GM12865 (cell line): ENCODE measurements around the gene BMX.

Experiments used
- DNase-seq: peaks from one replicate; pipeline ENCODE4 v3.0.0; 2010; ENCODE audit warnings: low read depth
- H3K4me3 ChIP-seq: 2 replicates; pipeline ENCODE4 v1.5.1; 2011; ENCODE audit warnings: mild to moderate bottlenecking, low read depth, low read length, control low read depth
- TF ChIP-seq, protein P1 (sequence below): IDR thresholded peaks from 2 replicates; pipeline ENCODE4 v1.5.1; 2011; ENCODE audit warnings: low read length, control low read depth, low read depth, inconsistent platforms; ENCODE audit not compliant: insufficient read depth; ENCODE audit errors: missing control alignments

Gene BMX

DNA sequence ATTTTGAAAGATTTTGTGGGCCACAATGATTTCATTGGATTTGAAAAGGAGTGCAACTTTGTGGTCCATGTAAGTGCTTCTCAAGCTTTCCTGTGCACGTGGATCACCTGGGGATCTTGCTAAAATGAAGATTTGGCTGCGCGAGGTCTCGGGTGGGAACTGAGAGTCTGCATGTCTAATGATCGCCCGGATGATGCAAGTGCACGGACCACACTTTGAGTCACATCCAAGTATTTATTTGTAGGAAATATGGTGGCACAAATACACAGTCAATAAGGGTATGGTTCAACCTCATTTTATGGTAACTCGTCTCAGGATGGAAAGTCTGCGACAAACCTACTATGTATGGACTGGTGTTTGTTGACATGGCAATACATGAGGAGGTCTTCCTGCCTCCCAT is 899 bp downstream of the BMX start:
- no peak for DNase-seq
- H3K4me3 ChIP-seq: no peak overlapping the region
- TF ChIP-seq, protein P1, sequence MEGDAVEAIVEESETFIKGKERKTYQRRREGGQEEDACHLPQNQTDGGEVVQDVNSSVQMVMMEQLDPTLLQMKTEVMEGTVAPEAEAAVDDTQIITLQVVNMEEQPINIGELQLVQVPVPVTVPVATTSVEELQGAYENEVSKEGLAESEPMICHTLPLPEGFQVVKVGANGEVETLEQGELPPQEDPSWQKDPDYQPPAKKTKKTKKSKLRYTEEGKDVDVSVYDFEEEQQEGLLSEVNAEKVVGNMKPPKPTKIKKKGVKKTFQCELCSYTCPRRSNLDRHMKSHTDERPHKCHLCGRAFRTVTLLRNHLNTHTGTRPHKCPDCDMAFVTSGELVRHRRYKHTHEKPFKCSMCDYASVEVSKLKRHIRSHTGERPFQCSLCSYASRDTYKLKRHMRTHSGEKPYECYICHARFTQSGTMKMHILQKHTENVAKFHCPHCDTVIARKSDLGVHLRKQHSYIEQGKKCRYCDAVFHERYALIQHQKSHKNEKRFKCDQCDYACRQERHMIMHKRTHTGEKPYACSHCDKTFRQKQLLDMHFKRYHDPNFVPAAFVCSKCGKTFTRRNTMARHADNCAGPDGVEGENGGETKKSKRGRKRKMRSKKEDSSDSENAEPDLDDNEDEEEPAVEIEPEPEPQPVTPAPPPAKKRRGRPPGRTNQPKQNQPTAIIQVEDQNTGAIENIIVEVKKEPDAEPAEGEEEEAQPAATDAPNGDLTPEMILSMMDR: no peak

DNA sequence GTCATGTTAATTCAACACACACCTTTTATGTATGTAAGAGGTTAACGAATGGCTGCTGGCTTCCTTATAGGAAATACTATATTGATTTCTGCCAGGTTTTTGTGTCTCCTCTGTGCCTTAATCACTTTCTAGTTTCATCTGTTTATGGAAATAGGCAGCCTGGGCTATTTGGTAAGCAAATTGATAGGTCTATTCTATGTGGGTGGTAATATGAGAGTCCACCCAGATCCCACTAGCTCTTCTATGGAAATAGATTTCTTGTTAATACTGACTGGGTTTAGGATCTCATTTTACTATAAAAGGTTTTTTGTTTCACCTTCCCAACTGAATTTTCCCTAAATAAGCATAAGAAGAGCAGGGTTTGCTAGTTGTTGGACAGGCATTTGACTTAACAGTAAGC is 4.1 kb downstream of the BMX start:
- TF ChIP-seq, protein P1: no peak
- no peak for DNase-seq
- no peak overlapping the region for H3K4me3 ChIP-seq

DNA sequence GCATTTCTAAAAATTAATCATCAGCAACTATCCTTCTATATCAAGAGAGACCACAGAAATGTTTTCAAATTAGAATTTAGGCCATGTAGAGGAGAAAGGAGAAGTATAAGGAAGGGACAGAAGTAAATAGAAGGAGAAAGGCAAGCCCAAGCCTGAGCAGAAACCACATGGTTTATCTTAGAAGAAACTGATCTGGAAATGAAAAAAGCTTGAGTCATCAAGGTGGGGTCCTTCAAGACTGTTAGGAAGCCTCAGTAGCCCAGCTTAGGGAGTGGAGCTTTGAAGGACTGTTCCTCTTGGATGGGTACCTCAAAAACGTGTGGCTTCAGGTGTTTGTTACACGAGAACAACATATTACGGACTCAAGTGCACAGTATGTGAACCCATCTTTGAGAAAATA is 4.5 kb downstream of the BMX start:
- TF ChIP-seq, protein P1: no peak
- no peak for DNase-seq
- H3K4me3 ChIP-seq: no peak overlapping the region

DNA sequence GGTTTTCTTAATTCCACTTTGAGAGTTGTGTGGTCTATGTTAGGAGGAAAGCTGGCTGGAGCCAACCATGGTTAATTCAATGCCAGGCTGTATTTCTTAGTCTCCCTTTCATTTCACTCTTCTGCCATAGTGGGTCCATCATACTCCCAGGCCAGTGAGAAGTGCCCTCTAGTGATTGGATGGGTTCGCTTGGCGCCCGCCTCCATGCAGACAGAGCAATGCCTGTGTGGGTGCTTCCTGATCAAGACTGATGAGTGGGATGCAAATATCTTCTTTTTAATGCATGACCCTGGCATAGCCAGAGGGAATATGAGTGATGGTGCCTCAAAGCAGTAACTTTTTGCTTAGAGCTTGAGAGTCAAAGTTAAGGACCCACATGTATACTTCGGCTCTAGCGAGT is 6.4 kb downstream of the BMX start:
- TF ChIP-seq, protein P1: no peak
- H3K4me3 ChIP-seq: no peak overlapping the region
- DNase-seq: no peak

DNA sequence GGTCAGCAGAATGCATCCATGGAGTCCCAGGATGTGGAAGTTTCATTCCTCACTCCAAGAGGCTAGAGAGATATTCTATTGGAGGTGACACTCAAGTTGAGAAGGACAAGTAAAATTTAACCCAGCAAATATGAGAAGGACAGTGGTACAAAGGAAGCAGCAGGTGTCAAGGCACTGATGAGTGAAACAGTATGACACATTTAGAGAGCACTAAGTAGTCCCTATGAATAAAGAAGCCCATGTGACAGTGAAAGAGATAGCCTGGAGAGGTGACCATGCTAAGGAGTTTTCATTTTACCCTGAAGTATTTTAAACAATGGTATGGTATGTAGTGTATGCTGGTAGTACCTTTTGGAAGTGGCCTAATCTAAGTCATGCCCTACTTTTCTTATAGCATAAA is 9.2 kb downstream of the BMX start:
- DNase-seq: no peak
- TF ChIP-seq, protein P1: no peak
- H3K4me3 ChIP-seq: no peak overlapping the region

DNA sequence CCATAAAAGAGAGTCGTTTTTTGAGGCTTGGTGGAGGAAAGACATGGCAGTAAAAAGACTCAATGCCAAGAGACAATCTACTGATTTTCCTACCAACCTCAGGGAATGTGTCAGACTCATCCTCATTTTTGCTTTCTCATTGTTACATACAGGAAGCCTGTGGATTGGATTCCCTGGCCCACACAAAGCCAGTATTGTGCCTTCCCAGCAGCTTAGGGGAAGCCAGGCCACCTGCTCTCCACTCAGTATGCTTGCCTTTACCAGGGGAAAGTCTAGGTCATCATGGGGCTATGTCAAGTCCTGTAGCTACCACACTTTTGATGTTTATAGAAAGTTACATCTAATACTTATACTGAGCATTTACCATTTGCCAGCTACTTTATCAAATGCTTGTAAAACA is 11.0 kb downstream of the BMX start:
- TF ChIP-seq, protein P1: no peak
- H3K4me3 ChIP-seq: no peak overlapping the region
- no peak for DNase-seq

DNA sequence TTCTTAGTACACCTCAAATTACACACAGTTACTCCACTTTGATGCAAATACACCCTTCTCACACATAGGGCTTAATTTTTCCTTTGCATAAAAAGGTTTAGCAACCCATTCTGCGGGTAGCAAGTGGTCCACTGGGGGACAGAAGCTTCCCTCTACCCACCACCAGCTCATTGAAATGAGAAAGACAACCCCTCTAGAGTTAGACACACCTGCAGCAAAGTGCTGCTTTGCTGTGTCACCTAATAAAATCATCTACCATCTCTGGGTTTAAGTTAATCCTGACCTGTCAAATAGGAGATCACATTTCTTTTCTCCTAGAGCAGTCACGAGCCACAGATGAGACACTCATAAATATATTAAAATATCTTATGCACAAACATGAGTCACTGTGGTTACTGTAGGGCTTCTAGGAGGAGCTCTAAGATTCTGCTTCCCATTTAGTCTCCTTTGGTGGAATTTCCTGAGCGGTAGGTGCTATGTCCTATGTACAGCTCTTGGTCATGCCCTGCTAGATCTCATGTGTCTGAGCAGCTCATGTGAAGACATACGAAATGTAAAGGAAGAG is 11.9 kb downstream of the BMX start:
- TF ChIP-seq, protein P1: no peak
- DNase-seq: no peak

More for the DNA sequence above, 11.9 kb downstream of the BMX start:
- H3K4me3 ChIP-seq: no peak overlapping the region
